GM19324 (cell line): ENCODE measurements around the gene PYGL.
"Not testable (repeated sequence)": the region's sequence is repeated elsewhere in the genome, so short reads cannot be mapped to it uniquely, and the experiment has no call there.

ENCODE experiments used
- ATAC-seq: cut with Tn5 transposase; IDR thresholded peaks from one replicate; pipeline ENCODE4 v1.9.1; 2021; ENCODE audit warnings: mild to moderate bottlenecking, moderate library complexity; ENCODE audit not compliant: unreplicated experiment, low FRiP score

Gene PYGL

DNA sequence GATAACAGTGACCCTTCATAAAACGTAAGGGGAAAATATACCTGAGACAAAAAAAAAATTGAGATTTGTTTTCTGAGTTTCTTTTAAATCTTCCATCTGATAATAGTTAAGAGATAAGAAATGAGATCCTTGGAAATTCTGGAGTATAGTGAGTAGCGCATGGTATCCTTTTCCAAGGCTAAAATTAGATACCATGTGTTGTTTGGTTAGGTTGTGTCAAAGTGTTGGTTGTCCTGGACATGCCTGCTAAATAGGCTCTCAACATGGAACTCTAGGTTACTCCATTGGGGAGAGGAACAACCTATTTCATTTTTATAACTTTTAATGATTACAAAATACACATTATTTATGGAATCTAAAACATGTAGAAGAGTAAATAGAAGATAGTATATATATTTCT lies 14.8 kb downstream of the PYGL start:
- ATAC-seq, result no peak

DNA sequence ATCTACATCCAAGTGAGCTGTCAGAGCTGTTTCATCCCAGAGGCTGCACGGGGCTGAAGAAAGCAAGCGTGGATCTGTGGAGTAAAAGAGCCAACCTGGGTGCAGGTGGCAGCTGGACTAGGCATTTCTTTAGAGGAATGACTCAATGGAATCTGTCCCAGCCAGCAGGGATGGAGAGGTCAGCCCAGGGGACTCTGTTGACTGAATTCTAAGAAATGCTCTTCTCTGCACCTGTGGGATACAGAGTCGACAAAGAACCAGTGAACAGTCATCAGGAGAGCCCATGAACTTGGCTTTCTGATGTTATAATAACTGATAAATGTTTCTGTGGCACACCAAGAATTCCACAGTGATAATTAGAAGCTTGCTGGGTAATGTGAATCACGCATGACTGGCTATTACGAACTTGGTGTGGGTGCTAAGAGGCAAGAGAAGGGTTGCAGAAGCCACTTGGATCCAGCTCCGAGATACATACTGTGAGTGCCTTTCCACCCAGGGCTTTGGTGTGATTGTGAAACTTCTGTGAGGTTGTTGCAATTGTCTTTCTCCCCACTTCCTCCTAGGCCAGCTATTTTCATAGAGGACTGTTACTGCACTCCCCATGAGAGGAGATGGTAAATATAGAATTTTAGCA lies 16.2 kb downstream of the PYGL start:
- no peak for ATAC-seq

DNA sequence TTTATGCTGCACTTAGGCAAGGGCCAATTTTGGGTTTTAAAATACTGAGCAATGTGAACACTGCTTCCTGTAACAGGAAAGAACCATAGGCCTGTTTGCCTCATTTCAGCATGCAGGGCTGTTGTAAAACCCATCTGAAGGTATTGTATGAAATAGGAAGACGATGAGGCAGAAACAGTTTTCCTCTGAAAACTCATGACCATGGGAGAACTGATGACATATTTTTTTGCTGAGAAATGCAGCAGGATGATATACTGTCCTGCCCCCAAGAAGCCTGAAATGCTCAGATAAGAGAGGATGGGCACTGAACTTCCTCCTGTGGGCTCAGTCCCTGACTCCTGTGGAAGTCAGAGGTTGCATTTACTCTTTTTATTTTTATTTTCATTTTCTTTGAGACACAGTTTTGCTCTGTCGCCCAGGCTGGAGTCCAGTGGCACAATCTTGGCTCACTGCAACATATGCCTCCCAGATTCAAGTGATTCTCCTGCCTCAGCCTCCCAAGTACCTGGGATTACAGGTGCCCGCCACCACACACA lies 17.4 kb downstream of the PYGL start:
- ATAC-seq, result no peak

DNA sequence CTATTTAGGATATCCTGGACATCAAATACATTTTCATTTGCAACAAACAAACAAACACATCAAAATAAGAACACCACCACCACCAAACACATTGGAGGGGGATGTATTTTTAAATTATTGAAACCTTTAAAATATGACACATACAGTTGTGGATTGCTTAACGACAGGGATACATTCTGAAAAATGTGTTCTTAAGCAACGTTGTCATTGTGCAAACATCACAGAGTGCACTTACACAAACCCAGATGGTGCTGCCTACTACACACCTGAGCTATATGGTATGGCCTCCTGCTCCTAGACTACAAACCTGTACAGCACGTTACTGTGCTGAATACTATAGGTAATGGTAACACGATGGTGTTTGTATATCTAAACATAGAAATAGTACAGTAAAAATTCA lies 19.4 kb downstream of the PYGL start:
- ATAC-seq, result no peak

- no peak for ATAC-seq
Observed at GRCh38 chr14:50924236-50924635, 20.0 kb downstream of the PYGL start.

DNA sequence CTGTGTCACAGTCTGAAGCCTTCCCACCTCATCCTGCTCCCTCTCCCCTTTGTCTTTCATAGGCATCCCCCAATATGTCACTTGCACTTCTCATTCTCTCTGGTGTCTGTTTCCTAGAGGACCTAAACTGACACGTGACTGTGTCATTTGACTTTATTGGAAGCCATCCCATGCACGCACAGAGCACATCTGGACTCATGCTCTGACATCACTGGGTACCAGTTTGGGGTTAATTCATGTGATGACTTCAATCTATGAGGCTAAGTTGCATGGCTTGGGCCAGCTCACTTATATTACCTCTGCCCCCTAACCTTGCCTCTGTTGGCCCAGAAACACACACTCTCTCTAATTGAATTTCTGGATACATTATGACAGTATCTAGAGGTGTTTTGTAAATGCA lies 21.5 kb downstream of the PYGL start:
- no peak for ATAC-seq

DNA sequence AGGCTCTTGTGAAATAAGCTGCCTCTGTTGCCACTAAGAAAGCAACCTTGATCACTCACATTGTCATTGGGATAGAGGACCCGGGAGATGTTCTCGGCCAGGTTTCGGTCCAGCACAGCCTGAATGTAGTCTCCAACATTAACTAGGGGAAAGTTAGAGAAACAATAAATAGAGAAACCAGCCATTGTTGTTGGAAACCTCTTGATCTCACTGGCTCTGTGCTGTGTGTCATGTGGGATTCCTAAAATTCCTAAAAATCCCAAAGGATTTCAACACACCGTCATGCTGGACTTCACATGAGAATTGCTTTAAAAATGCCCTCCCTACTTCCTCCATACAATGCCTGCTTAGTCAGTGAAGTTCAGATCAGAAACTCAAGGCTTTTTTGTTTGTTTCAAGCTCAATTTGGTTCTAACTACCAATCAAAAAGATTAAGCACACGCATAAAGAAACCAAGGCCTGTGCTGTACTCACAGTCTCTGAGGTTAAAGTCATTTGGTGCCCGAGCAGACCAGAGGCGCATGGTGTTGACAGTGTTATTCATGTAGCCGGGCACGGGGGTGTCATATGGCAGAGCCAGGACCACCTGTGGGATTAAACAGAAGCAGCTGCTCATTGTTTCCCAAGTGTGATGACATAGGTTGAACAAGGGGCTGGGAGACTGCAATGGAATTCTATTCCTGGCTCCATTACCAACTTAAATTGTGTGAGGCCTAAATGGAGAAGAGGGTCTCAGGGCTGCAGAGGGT lies 23.6 kb downstream of the PYGL start:
- no peak for ATAC-seq

- ATAC-seq, result not testable (repeated sequence)
Observed at GRCh38 chr14:50919524-50919923, 24.8 kb downstream of the PYGL start.

DNA sequence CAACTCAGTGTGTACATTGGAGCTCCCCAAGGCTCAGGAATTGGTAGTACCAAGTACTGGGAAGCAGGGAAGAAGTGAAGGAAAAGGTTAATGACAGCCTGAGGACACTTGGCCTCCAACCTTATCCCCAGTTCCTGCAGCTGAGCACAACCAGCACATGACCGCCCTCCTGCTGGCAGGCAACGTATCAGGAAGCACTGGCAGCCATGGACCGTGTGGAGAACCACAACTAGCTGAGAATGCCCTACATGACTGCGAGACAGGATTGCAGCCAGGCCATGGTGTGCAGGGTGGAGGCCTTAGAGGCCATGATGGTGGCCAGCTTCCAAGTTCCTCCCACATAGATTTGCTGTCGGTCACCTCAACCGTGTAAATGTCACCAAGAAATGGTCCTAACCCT lies 26.8 kb downstream of the PYGL start:
- ATAC-seq, result no peak

- no peak for ATAC-seq
Observed at GRCh38 chr14:50910495-50911420, 33.5 kb downstream of the PYGL start.

DNA sequence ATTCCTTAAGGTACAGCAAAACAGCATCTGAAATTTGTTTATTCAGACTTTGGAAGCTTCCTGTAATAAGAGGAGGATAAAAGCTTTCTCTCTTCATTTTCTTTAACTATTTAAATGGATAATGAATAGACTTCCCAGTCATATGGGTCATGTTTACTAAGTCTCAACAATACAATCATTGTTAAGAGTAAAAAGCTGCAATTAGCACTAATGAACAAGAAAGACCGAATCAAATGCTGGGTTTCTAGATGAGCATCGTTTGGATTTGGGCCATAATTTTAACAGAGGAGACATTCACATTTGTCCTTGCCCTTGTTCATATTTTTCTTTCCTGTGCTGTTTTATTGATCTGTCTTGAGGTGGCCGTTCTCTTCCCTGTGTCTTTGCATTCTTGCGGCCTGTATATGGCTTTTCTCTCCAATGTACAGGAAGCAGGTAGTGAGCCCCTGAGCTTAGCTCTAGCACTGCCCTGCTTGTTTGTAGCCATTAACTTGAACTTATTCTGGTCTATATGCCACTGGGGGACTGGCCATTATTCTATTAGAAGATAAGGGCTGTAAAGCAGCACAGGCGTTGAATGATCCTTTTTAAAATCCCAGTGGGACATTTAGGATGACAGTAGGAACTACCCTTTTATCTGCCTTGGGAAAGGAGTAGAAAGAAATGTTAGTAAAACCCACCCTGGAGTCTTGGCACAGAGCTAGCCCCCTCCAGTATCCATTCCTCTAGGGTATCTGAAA lies 37.8 kb downstream of the PYGL start:
- ATAC-seq, result no peak

GRCh38 chr14:50904719-50905118 lies 39.6 kb downstream of the PYGL start:
- no peak for ATAC-seq

DNA sequence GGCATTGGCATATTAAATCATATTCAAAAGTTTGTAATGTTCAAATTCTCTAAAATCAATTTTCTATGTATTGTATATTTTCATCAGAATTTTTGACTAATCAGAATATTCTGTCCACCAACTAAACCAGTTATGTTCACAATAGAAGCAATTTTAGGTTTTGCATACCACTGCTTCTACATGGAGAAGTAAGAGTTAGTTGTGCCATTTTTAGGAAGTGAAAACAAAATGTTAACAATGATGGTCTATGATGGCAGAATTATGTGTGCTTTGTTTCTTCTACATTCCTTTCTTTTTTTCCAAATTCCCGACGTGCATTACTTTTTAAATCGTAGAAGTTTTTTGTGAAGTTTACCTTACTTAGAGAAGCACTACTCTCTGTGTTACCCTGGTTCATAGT lies 42.9 kb downstream of the PYGL start:
- no peak for ATAC-seq

DNA sequence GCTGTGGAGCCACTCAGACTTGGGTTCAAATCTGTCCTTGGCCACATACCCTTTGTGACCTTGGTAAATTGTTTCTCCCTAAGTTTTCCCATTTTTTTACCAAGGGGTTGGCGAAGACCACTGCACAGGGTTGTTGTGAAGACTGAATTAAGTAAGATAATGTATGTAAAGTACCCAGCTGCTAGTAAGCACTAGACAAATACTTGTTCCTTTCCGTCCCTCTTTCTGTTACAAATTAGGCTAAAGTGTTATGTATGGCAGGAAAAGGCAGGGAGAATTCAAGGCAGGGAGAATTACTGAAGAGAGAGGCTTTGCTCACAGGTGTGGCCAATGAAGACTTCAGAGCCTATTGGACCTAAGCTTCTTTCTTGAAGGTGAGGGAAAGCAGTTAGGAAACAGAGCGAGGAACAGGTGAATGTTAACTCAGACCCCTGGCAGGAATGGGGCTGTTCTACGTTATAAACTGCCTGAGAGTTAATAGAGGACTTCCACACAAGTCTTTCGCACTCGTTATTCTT lies 46.6 kb downstream of the PYGL start:
- no peak for ATAC-seq

GRCh38 chr14:50897005-50897404 lies 47.3 kb downstream of the PYGL start:
- ATAC-seq, result not testable (repeated sequence)

DNA sequence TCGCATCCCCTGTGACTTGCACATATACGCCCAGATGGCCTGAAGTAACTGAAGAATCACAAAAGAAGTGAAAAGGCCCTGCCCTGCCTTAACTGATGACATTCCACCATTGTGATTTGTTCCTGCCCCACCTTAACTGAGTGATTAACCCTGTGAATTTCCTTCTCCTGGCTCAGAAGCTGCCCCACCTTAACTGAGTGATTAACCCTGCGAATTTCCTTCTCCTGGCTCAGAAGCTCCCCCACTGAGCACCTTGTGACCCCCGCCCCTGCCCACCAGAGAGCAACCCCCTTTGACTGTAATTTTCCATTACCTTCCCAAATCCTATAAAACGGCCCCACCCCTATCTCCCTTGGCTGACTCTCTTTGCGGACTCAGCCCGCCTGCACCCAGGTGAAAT lies 47.9 kb downstream of the PYGL start:
- ATAC-seq, result not testable (repeated sequence)

GRCh38 chr14:50892255-50892654 lies 52.0 kb downstream of the PYGL start:
- no peak for ATAC-seq

GRCh38 chr14:50887476-50887875 lies 56.8 kb downstream of the PYGL start:
- ATAC-seq, result no peak

- ATAC-seq, result no peak
Observed at GRCh38 chr14:50883827-50884197, 60.5 kb downstream of the PYGL start.
